Transverse colon (tissue), 4 donors: ENCODE data around the gene ATP6V0E1. TPM values are rescaled to one million over a fixed set of nuclear protein-coding genes. Genes with fewer than 3 reads are reported as not detected.

Experiments
- DNase-seq: peaks from one replicate; pipeline ENCODE4 v3.0.0-alpha.2; 2019
- H3K27ac ChIP-seq, 4 donors: fragments of 200-600 bp; sonication (generic); 2 replicates each; pipeline ENCODE4 v1.5.1; 2016 to 2018; ENCODE audit warnings: inconsistent platforms in 4 of 4
- H3K27me3 ChIP-seq: fragments of 200-600 bp; sonication (generic); 2 replicates; pipeline ENCODE4 v1.5.1; 2017; ENCODE audit warnings: inconsistent platforms
- H3K36me3 ChIP-seq, 4 donors: fragments of 200-600 bp; sonication (generic); 2 replicates each; pipeline ENCODE4 v1.5.1; 2017 to 2019; ENCODE audit warnings: inconsistent platforms in 4 of 4
- H3K4me1 ChIP-seq, 4 donors: fragments of 200-600 bp; sonication (generic); 2 replicates each; pipeline ENCODE4 v1.5.1; 2017 to 2020; ENCODE audit warnings: inconsistent platforms in 4 of 4
- H3K4me3 ChIP-seq, 4 donors: fragments of 200-600 bp; sonication (generic); 1 replicate in 1 of 4; 2 replicates in 3 of 4; pipeline versions ENCODE4 v1.5.1 to v1.6.1; 2017 to 2019; ENCODE audit warnings: inconsistent platforms in 4 of 4
- H3K9me3 ChIP-seq, 2 donors: fragments of 200-600 bp; sonication (generic); 2 replicates each; pipeline ENCODE4 v1.5.1; 2017 to 2019; ENCODE audit warnings: inconsistent platforms in 2 of 2
- CTCF ChIP-seq, 5 experiments: fragments of 200-600 bp in 3 of 5; fragments of 450-650 bp in 2 of 5; sonication (generic) in 3 of 5; IDR thresholded peaks; 1 replicate in 2 of 5; 2 replicates in 3 of 5; pipeline ENCODE4 v1.5.1; 2016 to 2017; ENCODE audit warnings: antibody characterized with exemption in 5 of 5, inconsistent platforms in 3 of 5, mild to moderate bottlenecking in 2 of 5, moderate library complexity in 1 of 5
- EP300 ChIP-seq: sonication (generic); formaldehyde crosslinking; IDR thresholded peaks from one replicate; pipeline ENCODE4 v1.6.1; 2017; ENCODE audit warnings: antibody characterized with exemption, low read depth
- POLR2A ChIP-seq: fragments of 450-650 bp; IDR thresholded peaks from one replicate; pipeline ENCODE4 v1.6.1; 2016; ENCODE audit warnings: antibody characterized with exemption, mild to moderate bottlenecking, moderate library complexity
- POLR2AphosphoS5 ChIP-seq, 3 donors: sonication (generic); formaldehyde crosslinking; IDR thresholded peaks; one replicate each; pipeline ENCODE4 v1.6.1; 2016; ENCODE audit warnings: antibody characterized with exemption in 3 of 3
- WGBS, 2 donors: methylation state at CpG; one replicate each; pipeline ENCODE4 v1.1.5; 2018; ENCODE audit warnings: low coverage in 1 of 2; 5-methylcytosine and 5-hydroxymethylcytosine counted together
- in situ Hi-C, 4 donors: fragments of 200-750 bp; cut with MboI; loops; one replicate each; pipeline versions ENCODE4 v1.15.0 to v1.15.1; 2017; ENCODE audit warnings: low sequenced_read_pairs in 3 of 4, low pct_ligation_motif_present in 1 of 4, low pct_unique_long_range_greater_than_20kb in 1 of 4
- intact Hi-C: fragments of 100-400 bp; cut with DNase I; formaldehyde crosslinking; loops from one replicate; pipeline ENCODE4 v1.15.1; 2023; ENCODE audit warnings: low total_unique reads
- total RNA-seq, 4 donors: library from RNA; depleted of rRNA; stranded (reverse); fragments of >200 nt; gene quantifications; one replicate each; pipeline ENCODE4 v1.1.0, GENCODE V29; 2016

ATP6V0E1 gene
- total RNA-seq, 4 donors from 2014 or later, result 60.9 to 212 (median 138) TPM

GRCh38 chr5:172939611-172940267 lies 43.8 kb upstream of the ATP6V0E1 start:
- no peaks in the 10 kb centered on the region for H3K27me3 ChIP-seq
- DNase-seq, result no peak
- WGBS, 2 donors, result 77% methylated on average over 16 of the region's 16 CpGs; no CpG with 5 or more reads in 1 of the 2 donors
- intact Hi-C loops, result no loop called here
- no peaks in the 10 kb centered on the region for H3K4me1 ChIP-seq
- no peak overlapping the region for H3K27ac ChIP-seq
- H3K36me3 ChIP-seq, result peaks cover 0 to 58% (median 16%) of the 10 kb centered on the region in 4 donors
- in situ Hi-C loops, result loop anchor here in 3 of 4 donors (10.0 to 25.0 kb wide), 3 partner anchors 225 to 477 kb away; partner anchors contain the start of gene SH3PXD2B (in 2 of the 3)
- no peak overlapping the region for H3K4me3 ChIP-seq
- H3K9me3 ChIP-seq, result no peaks in the 10 kb centered on the region
- no peak for TF ChIP-seq POLR2AphosphoS5 (IDR thresholded peaks at IDR 0.05)
- no peak for TF ChIP-seq CTCF (IDR thresholded peaks at IDR 0.05)
- no peak for TF ChIP-seq EP300
- no peak for TF ChIP-seq POLR2A

GRCh38 chr5:172940268-172941066 lies 43.1 kb upstream of the ATP6V0E1 start:
- Histone ChIP-seq H3K36me3 (peaks cover 0 to 51% (median 14%) of the 10 kb centered on the region in 4 donors), H3K9me3 (no peaks in the 10 kb centered on the region), H3K27me3 (no peaks in the 10 kb centered on the region), H3K4me1 (no peaks in the 10 kb centered on the region), H3K27ac (no peak overlapping the region), H3K4me3 (no peak overlapping the region)
- WGBS, 2 donors, result 93 to 94% methylated on average over 3 to 15 of the region's 15 CpGs
- no peak for DNase-seq
- intact Hi-C loops, result no loop called here
- in situ Hi-C loops, result loop anchor here in 3 of 4 donors (25.0 kb wide), 2 partner anchors 453 to 478 kb away; partner anchors contain the start of gene SH3PXD2B (in 2 of the 3)
- TF ChIP-seq CTCF (IDR thresholded peaks at IDR 0.05), result no peak
- TF ChIP-seq POLR2AphosphoS5 (IDR thresholded peaks at IDR 0.05), result no peak
- TF ChIP-seq EP300, result no peak

- in situ Hi-C loops (loop anchor here in 3 of 4 donors (25.0 kb wide), 2 partner anchors 454 to 479 kb away; partner anchors contain the start of gene SH3PXD2B (in 2 of the 3)), intact Hi-C loops (no loop called here)
- Histone ChIP-seq H3K27me3 (no peaks in the 10 kb centered on the region), H3K4me1 (no peaks in the 10 kb centered on the region), H3K9me3 (no peaks in the 10 kb centered on the region), H3K4me3 (no peak overlapping the region), H3K27ac (no peak overlapping the region), H3K36me3 (peaks cover 0 to 51% (median 13%) of the 10 kb centered on the region in 4 donors)
- no peak for TF ChIP-seq CTCF (IDR thresholded peaks at IDR 0.05)
- TF ChIP-seq POLR2A, result no peak
- TF ChIP-seq POLR2AphosphoS5 (IDR thresholded peaks at IDR 0.05), result no peak
- no peak for TF ChIP-seq EP300
- 20 to 65% methylated on average over 1 to 4 of the region's 4 CpGs for WGBS, 2 donors
- no peak for DNase-seq
These were observed 42.5 kb upstream of the ATP6V0E1 start for GRCh38 chr5:172941067-172941516.

DNA sequence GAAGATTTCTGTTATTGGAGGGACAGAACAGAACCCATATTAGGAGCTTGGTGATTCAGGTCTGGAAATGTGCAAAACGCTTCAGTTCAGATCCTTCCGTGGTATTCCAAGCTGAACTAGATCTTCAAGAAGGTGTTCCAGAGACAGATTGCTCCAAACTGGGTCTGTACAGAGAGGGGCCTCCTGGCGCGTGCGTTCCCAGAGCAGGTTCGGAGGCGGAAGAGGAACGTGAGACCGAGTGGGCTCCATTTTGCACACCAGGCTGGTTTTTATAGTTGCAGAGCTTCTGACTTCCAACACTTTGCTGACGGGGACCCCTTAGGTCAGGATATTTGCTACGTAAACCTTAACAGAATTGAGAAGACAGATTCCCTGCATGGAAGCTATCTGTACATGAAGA lies 41.0 kb upstream of the ATP6V0E1 start:
- TF ChIP-seq POLR2A (no peak), EP300 (no peak), CTCF (IDR thresholded peaks at IDR 0.05) (no peak), POLR2AphosphoS5 (IDR thresholded peaks at IDR 0.05) (no peak)
- 94 to 100% methylated on average over 1 to 11 of the region's 11 CpGs for WGBS, 2 donors
- peaks cover 0 to 40% (median 12%) of the 10 kb centered on the region in 4 donors for H3K36me3 ChIP-seq
- no peak overlapping the region for H3K27ac ChIP-seq
- no peaks in the 10 kb centered on the region for H3K4me1 ChIP-seq
- H3K4me3 ChIP-seq, result no peak overlapping the region
- DNase-seq, result no peak
- no peaks in the 10 kb centered on the region for H3K9me3 ChIP-seq
- intact Hi-C loops, result no loop called here
- in situ Hi-C loops, result loop anchor here in 3 of 4 donors (25.0 kb wide), 2 partner anchors 455 to 480 kb away; partner anchors contain the start of gene SH3PXD2B (in 2 of the 3)
- no peaks in the 10 kb centered on the region for H3K27me3 ChIP-seq
